ENCODE data around the gene NFATC4. TPM values are rescaled to one million over a fixed set of nuclear protein-coding genes. Genes with fewer than 3 reads are reported as not detected.
A peak's percentile ranks its signal among the peaks of the same experiment; 100 is the strongest.
"Not testable (repeated sequence)": the region's sequence is repeated elsewhere in the genome, so short reads cannot be mapped to it uniquely, and the experiment has no call there.

The NFATC4 gene
- total RNA-seq, 1 donor from 2014 or later: 2.9 TPM

- DNase-seq (ENCODE audit: low spot score in 2 of 2) (no peak), FAIRE-seq (no peak)
Observed at GRCh38 chr14:24382064-24382371, 14.0 kb downstream of the NFATC4 start.

- FAIRE-seq: no peak
- DNase-seq (ENCODE audit: low spot score in 2 of 2): no peak
Observed at GRCh38 chr14:24384169-24384568, 16.2 kb downstream of the NFATC4 start.

GRCh38 chr14:24385524-24385923, 17.5 kb downstream of the NFATC4 start:
- DNase-seq (ENCODE audit: low spot score in 2 of 2): no peak
- no peak for FAIRE-seq

GRCh38 chr14:24387009-24387345, 19.0 kb downstream of the NFATC4 start:
- DNase-seq (ENCODE audit: low spot score in 2 of 2): no peak
- FAIRE-seq: no peak

- DNase-seq (ENCODE audit: low spot score in 2 of 2); FAIRE-seq: not testable (repeated sequence)
Observed at GRCh38 chr14:24387579-24387978, 19.6 kb downstream of the NFATC4 start.

- FAIRE-seq: no peak
Observed at GRCh38 chr14:24388474-24389179, 20.6 kb downstream of the NFATC4 start.

GRCh38 chr14:24389226-24389848, 21.4 kb downstream of the NFATC4 start:
- no peak for FAIRE-seq
- DNase-seq (ENCODE audit: low spot score in 2 of 2): no peak

More at GRCh38 chr14:24388474-24389179, 20.6 kb downstream of the NFATC4 start:
- no peak for DNase-seq (ENCODE audit: low spot score in 2 of 2)

GRCh38 chr14:24390701-24391468, 22.9 kb downstream of the NFATC4 start:
- DNase-seq (ENCODE audit: low spot score in 2 of 2) (no peak), FAIRE-seq (no peak)

- no peak for FAIRE-seq
- DNase-seq (ENCODE audit: low spot score in 2 of 2): no peak
Observed at GRCh38 chr14:24392325-24393091, 24.5 kb downstream of the NFATC4 start.

GRCh38 chr14:24394275-24394674, 26.3 kb downstream of the NFATC4 start:
- no peak for DNase-seq (ENCODE audit: low spot score in 2 of 2)
- no peak for FAIRE-seq

GRCh38 chr14:24395609-24396582, 27.9 kb downstream of the NFATC4 start:
- DNase-seq (ENCODE audit: low spot score in 2 of 2): no peak
- FAIRE-seq: no peak

GRCh38 chr14:24397639-24398292, 29.8 kb downstream of the NFATC4 start:
- FAIRE-seq (no peak), DNase-seq (ENCODE audit: low spot score in 2 of 2) (no peak)

- no peak for FAIRE-seq
- no peak for DNase-seq (ENCODE audit: low spot score in 2 of 2)
Observed at GRCh38 chr14:24398293-24398652, 30.3 kb downstream of the NFATC4 start.

GRCh38 chr14:24398653-24399446, 30.9 kb downstream of the NFATC4 start, which contains the start of gene NYNRIN:
TSS of gene NYNRIN (plus strand) at chr14:24399003. CDS start at chr14:24399247, 244 bp downstream.
- DNase-seq (ENCODE audit: low spot score in 2 of 2) (peak; percentile 44 to 55), FAIRE-seq (no peak)

GRCh38 chr14:24399447-24399822, 31.5 kb downstream of the NFATC4 start:
- no peak for FAIRE-seq
- DNase-seq (ENCODE audit: low spot score in 2 of 2): no peak

GRCh38 chr14:24399999-24400718, 32.2 kb downstream of the NFATC4 start:
- DNase-seq (ENCODE audit: low spot score in 2 of 2) (no peak), FAIRE-seq (no peak)

GRCh38 chr14:24401810-24402702, 34.1 kb downstream of the NFATC4 start:
- FAIRE-seq (no peak), DNase-seq (ENCODE audit: low spot score in 2 of 2) (no peak)

Data from frontal cortex (tissue), 4 donors.